HepG2 (cell line): ENCODE results near the gene ERC1. TPM values are rescaled to one million over a fixed set of nuclear protein-coding genes. Genes with fewer than 3 reads are reported as not detected.

ENCODE experiments used
- HIVEP1 ChIP-seq: sonication (generic); formaldehyde crosslinking; IDR thresholded peaks from 2 replicates; pipeline ENCODE4 v1.4.0; 2020; ENCODE audit warnings: mild to moderate bottlenecking, missing genetic modification reagents
- KLF6 ChIP-seq: IDR thresholded peaks from 2 replicates; pipeline ENCODE4 v1.8.0; 2016; ENCODE audit warnings: missing biosample characterization, missing genetic modification reagents
- PAX8 ChIP-seq: sonication (generic); formaldehyde crosslinking; IDR thresholded peaks from 2 replicates; pipeline ENCODE4 v1.8.0; 2022; ENCODE audit warnings: mild to moderate bottlenecking, missing genetic modification reagents, borderline replicate concordance
- SRF ChIP-seq: IDR thresholded peaks from 2 replicates; pipeline ENCODE4 v1.6.1; 2011; ENCODE audit warnings: mild to moderate bottlenecking, low read depth, low read length, moderate library complexity
- SSRP1 ChIP-seq: IDR thresholded peaks from 2 replicates; pipeline ENCODE4 v1.6.1; 2016; ENCODE audit warnings: control low read depth
- TBX2 ChIP-seq: sonication (generic); formaldehyde crosslinking; IDR thresholded peaks from 2 replicates; pipeline ENCODE4 v1.5.0; 2020; ENCODE audit warnings: missing genetic modification reagents, mild to moderate bottlenecking, borderline replicate concordance
- TP53 ChIP-seq: sonication (generic); formaldehyde crosslinking; conservative IDR thresholded peaks from 2 replicates; pipeline ENCODE4 v1.4.0; 2020; ENCODE audit warnings: missing genetic modification reagents
- ZBTB21 ChIP-seq: sonication (generic); formaldehyde crosslinking; IDR thresholded peaks from 2 replicates; pipeline ENCODE4 v1.4.0; 2020; ENCODE audit warnings: missing genetic modification reagents
- ZNF138 ChIP-seq: sonication (generic); formaldehyde crosslinking; IDR thresholded peaks from 2 replicates; pipeline ENCODE4 v1.5.0; 2020; ENCODE audit warnings: mild to moderate bottlenecking, low read depth, missing genetic modification reagents
- ZNF225 ChIP-seq: sonication (generic); formaldehyde crosslinking; IDR thresholded peaks from 2 replicates; pipeline ENCODE4 v1.4.0; 2020; ENCODE audit warnings: mild to moderate bottlenecking, missing genetic modification reagents
- ZNF230 ChIP-seq: sonication (generic); formaldehyde crosslinking; IDR thresholded peaks from 2 replicates; pipeline ENCODE4 v1.4.0; 2020; ENCODE audit warnings: mild to moderate bottlenecking, missing genetic modification reagents
- ZNF317 ChIP-seq: sonication (generic); formaldehyde crosslinking; IDR thresholded peaks from 2 replicates; pipeline ENCODE4 v1.5.0; 2020; ENCODE audit warnings: mild to moderate bottlenecking, missing genetic modification reagents
- ZNF550 ChIP-seq: sonication (generic); formaldehyde crosslinking; IDR thresholded peaks from 2 replicates; pipeline ENCODE4 v1.4.0; 2020; ENCODE audit warnings: mild to moderate bottlenecking, missing genetic modification reagents, borderline replicate concordance
- ZNF614 ChIP-seq: IDR thresholded peaks from 2 replicates; pipeline ENCODE4 v1.6.1; 2018; ENCODE audit warnings: missing biosample characterization, missing genetic modification reagents, inconsistent platforms, borderline replicate concordance
- polyA plus RNA-seq, 8 experiments: library from polyadenylated mRNA; depleted of rRNA in 3 of 8; stranded (reverse) in 7 of 8; unstranded in 1 of 8; fragments of >200 nt; fragmentation: Illumina TruSeq in 4 of 8; extraction: Trizol in 4 of 8; gene quantifications; 2 replicates each; pipeline versions ENCODE4 v1.2.1 to v1.2.3, GENCODE V29; 2011 to 2016; ENCODE audit warnings: low read depth in 4 of 8, missing spikeins in 1 of 8, mixed read lengths in 1 of 8; ENCODE audit not compliant: insufficient read depth in 1 of 8
- total RNA-seq, 5 experiments: library from RNA; depleted of rRNA; stranded (reverse); fragments of >200 nt; fragmentation: Illumina TruSeq; extraction: Trizol; gene quantifications; 2 replicates each; pipeline ENCODE4 v1.2.3, GENCODE V29; 2016; ENCODE audit warnings: low read depth in 1 of 5
- TF ChIP-seq, protein P1 (sequence below): sonication (generic); formaldehyde crosslinking; IDR thresholded peaks from 2 replicates; pipeline ENCODE4 v1.4.0; 2020; ENCODE audit warnings: mild to moderate bottlenecking, low read depth, missing genetic modification reagents
- TF ChIP-seq, protein P2 (sequence below): sonication (generic); formaldehyde crosslinking; IDR thresholded peaks from 2 replicates; pipeline ENCODE4 v1.4.0; 2020; ENCODE audit warnings: missing genetic modification reagents, borderline replicate concordance
- TF ChIP-seq, protein P3 (sequence below): sonication (generic); formaldehyde crosslinking; IDR thresholded peaks from 2 replicates; pipeline ENCODE4 v1.9.0; 2022; ENCODE audit warnings: low read depth, missing genetic modification reagents
- TF ChIP-seq, protein P4 (sequence below): sonication (generic); formaldehyde crosslinking; IDR thresholded peaks from 2 replicates; pipeline ENCODE4 v1.5.0; 2020; ENCODE audit warnings: missing genetic modification reagents
- TF ChIP-seq, protein P5 (sequence below): sonication (generic); formaldehyde crosslinking; conservative IDR thresholded peaks from 2 replicates; pipeline ENCODE4 v1.4.0; 2020; ENCODE audit warnings: missing genetic modification reagents

The ERC1 gene
- total and polyA plus RNA-seq, 2 of the 13 experiments (the other 11 are each of a cell fraction or from before 2014, with no cell fraction given) = 6.1 to 12.4 TPM

DNA sequence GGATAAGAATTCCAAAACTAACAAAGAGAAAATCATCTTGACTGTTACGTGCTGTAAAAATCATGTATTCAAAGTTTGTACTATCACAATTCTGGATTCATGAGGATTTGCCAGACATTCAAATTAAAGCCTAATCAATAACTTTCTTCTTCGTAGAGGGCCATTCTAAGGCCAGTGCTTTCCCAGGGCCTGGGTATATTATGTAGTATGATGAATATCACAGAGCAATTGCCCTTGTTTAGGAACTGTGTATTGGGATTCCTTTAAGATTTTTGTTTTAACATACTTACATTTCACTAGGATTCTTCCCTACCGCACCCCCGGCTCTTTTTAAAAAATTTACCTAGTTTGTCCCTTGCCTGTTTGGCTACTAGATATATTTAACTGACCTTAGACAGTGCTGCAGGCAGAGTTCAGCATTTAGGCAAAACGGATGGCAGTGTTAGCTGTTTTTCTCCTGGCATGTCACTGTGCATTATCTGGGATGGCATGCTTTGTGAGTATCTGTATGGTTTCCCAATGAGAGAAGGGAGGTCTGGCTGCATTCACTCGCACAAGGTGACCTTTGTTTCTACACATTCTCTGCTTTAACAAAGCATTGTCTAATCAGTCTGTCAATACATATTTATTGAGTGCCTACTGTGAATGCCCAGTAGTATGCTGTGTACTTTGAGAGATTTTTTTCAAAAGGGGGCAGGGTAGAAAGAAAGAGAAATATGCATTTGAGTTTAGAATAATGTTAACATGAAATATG, 63.3 kb downstream of the ERC1 start (continued):
- no peak for TF ChIP-seq TP53 (CRISPR knock-in tag)
- TF ChIP-seq ZNF614 (CRISPR knock-in tag) = no peak
- TF ChIP-seq ZNF138 = no peak
- no peak for TF ChIP-seq ZNF317 (CRISPR knock-in tag)
- TF ChIP-seq TBX2 (CRISPR knock-in tag) = peak; percentile 38; the same call in 1 of the 2 replicates
- TF ChIP-seq, protein P1, sequence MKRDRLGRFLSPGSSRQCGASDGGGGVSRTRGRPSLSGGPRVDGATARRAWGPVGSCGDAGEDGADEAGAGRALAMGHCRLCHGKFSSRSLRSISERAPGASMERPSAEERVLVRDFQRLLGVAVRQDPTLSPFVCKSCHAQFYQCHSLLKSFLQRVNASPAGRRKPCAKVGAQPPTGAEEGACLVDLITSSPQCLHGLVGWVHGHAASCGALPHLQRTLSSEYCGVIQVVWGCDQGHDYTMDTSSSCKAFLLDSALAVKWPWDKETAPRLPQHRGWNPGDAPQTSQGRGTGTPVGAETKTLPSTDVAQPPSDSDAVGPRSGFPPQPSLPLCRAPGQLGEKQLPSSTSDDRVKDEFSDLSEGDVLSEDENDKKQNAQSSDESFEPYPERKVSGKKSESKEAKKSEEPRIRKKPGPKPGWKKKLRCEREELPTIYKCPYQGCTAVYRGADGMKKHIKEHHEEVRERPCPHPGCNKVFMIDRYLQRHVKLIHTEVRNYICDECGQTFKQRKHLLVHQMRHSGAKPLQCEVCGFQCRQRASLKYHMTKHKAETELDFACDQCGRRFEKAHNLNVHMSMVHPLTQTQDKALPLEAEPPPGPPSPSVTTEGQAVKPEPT = no peak
- TF ChIP-seq SRF = no peak
- TF ChIP-seq ZNF230 (CRISPR knock-in tag) = no peak
- TF ChIP-seq, protein P2, sequence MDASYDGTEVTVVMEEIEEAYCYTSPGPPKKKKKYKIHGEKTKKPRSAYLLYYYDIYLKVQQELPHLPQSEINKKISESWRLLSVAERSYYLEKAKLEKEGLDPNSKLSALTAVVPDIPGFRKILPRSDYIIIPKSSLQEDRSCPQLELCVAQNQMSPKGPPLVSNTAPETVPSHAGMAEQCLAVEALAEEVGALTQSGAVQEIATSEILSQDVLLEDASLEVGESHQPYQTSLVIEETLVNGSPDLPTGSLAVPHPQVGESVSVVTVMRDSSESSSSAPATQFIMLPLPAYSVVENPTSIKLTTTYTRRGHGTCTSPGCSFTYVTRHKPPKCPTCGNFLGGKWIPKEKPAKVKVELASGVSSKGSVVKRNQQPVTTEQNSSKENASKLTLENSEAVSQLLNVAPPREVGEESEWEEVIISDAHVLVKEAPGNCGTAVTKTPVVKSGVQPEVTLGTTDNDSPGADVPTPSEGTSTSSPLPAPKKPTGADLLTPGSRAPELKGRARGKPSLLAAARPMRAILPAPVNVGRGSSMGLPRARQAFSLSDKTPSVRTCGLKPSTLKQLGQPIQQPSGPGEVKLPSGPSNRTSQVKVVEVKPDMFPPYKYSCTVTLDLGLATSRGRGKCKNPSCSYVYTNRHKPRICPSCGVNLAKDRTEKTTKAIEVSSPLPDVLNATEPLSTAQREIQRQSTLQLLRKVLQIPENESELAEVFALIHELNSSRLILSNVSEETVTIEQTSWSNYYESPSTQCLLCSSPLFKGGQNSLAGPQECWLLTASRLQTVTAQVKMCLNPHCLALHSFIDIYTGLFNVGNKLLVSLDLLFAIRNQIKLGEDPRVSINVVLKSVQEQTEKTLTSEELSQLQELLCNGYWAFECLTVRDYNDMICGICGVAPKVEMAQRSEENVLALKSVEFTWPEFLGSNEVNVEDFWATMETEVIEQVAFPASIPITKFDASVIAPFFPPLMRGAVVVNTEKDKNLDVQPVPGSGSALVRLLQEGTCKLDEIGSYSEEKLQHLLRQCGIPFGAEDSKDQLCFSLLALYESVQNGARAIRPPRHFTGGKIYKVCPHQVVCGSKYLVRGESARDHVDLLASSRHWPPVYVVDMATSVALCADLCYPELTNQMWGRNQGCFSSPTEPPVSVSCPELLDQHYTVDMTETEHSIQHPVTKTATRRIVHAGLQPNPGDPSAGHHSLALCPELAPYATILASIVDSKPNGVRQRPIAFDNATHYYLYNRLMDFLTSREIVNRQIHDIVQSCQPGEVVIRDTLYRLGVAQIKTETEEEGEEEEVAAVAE (CRISPR knock-in tag) = no peak
- no peak for TF ChIP-seq ZBTB21
- TF ChIP-seq HIVEP1 (CRISPR knock-in tag) = no peak
- TF ChIP-seq, protein P3, sequence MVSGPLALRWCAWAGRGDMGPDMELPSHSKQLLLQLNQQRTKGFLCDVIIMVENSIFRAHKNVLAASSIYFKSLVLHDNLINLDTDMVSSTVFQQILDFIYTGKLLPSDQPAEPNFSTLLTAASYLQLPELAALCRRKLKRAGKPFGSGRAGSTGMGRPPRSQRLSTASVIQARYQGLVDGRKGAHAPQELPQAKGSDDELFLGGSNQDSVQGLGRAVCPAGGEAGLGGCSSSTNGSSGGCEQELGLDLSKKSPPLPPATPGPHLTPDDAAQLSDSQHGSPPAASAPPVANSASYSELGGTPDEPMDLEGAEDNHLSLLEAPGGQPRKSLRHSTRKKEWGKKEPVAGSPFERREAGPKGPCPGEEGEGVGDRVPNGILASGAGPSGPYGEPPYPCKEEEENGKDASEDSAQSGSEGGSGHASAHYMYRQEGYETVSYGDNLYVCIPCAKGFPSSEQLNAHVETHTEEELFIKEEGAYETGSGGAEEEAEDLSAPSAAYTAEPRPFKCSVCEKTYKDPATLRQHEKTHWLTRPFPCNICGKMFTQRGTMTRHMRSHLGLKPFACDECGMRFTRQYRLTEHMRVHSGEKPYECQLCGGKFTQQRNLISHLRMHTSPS (CRISPR knock-in tag) = peak; percentile 57; the same call in 1 of the 2 replicates
- TF ChIP-seq KLF6 (CRISPR knock-in tag) = no peak
- TF ChIP-seq SSRP1 = 0 out of 2 replicates have a peak, but pooled peaks have one; percentile 64
- TF ChIP-seq ZNF550 (CRISPR knock-in tag) = no peak
- no peak for TF ChIP-seq PAX8
- TF ChIP-seq ZNF225 = no peak
- TF ChIP-seq, protein P4, sequence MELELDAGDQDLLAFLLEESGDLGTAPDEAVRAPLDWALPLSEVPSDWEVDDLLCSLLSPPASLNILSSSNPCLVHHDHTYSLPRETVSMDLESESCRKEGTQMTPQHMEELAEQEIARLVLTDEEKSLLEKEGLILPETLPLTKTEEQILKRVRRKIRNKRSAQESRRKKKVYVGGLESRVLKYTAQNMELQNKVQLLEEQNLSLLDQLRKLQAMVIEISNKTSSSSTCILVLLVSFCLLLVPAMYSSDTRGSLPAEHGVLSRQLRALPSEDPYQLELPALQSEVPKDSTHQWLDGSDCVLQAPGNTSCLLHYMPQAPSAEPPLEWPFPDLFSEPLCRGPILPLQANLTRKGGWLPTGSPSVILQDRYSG (CRISPR knock-in tag) = no peak
- TF ChIP-seq, protein P5, sequence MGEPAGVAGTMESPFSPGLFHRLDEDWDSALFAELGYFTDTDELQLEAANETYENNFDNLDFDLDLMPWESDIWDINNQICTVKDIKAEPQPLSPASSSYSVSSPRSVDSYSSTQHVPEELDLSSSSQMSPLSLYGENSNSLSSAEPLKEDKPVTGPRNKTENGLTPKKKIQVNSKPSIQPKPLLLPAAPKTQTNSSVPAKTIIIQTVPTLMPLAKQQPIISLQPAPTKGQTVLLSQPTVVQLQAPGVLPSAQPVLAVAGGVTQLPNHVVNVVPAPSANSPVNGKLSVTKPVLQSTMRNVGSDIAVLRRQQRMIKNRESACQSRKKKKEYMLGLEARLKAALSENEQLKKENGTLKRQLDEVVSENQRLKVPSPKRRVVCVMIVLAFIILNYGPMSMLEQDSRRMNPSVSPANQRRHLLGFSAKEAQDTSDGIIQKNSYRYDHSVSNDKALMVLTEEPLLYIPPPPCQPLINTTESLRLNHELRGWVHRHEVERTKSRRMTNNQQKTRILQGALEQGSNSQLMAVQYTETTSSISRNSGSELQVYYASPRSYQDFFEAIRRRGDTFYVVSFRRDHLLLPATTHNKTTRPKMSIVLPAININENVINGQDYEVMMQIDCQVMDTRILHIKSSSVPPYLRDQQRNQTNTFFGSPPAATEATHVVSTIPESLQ (CRISPR knock-in tag) = no peak
